ENCODE measurements around the gene TNFSF9. TPM values are rescaled to one million over a fixed set of nuclear protein-coding genes. Genes with fewer than 3 reads are reported as not detected.
"Not testable (repeated sequence)": the region's sequence is repeated elsewhere in the genome, so short reads cannot be mapped to it uniquely, and the experiment has no call there.

The TNFSF9 gene
- total RNA-seq, 2 donors from 2014 or later, result 2.6 TPM; not detected in 1

GRCh38 chr19:6499052-6499790 lies 31.6 kb upstream of the TNFSF9 start:
- WGBS, 2 donors, result 79 to 83% methylated on average over 17 of the region's 17 CpGs
- intact Hi-C loops (cut with DNase I), result no loop called here
- Histone ChIP-seq H3K27ac (no peak overlapping the region), H3K36me3 (replicated peaks in 1 of 2; ENCODE audit: insufficient read depth in 1 of 2, low read depth in 2 of 2) (no peaks in the 10 kb centered on the region), H3K4me1 (peaks cover 16% of the 10 kb centered on the region), H3K9me3 (no peaks in the 10 kb centered on the region), H3K27me3 (no peaks in the 10 kb centered on the region), H3K4me3 (no peak overlapping the region)
- no peak for ATAC-seq
- DNase-seq, result no peak
- no peak for TF ChIP-seq POLR2A (IDR thresholded peaks at IDR 0.05)
- no peak for TF ChIP-seq CTCF (IDR thresholded peaks at IDR 0.05)

DNA sequence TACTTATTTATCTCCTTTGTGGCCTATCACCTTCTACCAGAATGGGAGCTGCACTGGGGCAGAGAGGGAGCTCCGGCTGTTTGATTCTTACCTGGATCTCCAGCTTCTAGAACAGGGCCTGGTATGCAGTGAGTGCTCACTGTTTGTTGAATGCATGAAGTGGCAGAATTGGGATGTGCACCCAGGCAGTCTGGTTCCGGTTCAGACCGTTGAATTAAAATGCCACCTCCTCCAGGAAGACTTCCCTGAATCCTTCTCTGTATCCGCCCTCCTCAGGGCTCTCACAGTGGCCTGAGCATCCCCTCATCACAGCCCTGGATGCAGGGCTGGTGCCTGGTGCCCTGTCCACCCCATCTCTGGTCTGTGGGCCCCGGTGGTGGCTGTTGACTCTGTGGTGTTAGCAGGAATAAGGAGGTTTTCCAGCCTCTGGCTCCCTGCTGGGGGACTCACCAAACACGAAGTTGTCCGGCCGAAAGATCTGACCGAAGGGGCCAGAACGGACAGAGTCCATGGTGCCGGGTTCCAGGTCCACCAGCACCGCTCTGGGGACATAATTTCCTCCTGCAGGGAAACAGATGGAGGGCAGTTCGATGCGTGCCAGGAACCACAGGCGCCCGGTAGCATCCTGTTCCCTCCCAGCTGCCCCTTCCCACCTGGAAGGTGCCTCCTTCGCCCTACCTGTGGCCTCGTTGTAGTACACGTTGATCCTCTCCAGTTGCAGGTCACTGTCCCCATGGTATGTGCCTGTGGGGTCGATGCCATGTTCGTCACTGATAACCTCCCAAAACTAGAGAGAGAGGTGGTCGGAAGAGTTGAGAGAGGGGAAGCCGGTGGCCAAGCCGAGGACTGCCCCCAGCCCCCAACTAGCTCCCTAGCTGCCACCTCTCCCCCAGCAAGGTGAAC lies 29.7 kb upstream of the TNFSF9 start:
- Histone ChIP-seq H3K27ac (no peak overlapping the region), H3K4me3 (no peak overlapping the region), H3K36me3 (replicated peaks in 1 of 2; ENCODE audit: insufficient read depth in 1 of 2, low read depth in 2 of 2) (no peaks in the 10 kb centered on the region), H3K27me3 (no peaks in the 10 kb centered on the region), H3K4me1 (peaks cover 16% of the 10 kb centered on the region), H3K9me3 (no peaks in the 10 kb centered on the region)
- intact Hi-C loops (cut with DNase I), result no loop called here
- DNase-seq (no peak), ATAC-seq (no peak)
- TF ChIP-seq POLR2A (IDR thresholded peaks at IDR 0.05) (no peak), CTCF (IDR thresholded peaks at IDR 0.05) (no peak)
- 69 to 72% methylated on average over 7 to 24 of the region's 24 CpGs for WGBS, 2 donors

DNA sequence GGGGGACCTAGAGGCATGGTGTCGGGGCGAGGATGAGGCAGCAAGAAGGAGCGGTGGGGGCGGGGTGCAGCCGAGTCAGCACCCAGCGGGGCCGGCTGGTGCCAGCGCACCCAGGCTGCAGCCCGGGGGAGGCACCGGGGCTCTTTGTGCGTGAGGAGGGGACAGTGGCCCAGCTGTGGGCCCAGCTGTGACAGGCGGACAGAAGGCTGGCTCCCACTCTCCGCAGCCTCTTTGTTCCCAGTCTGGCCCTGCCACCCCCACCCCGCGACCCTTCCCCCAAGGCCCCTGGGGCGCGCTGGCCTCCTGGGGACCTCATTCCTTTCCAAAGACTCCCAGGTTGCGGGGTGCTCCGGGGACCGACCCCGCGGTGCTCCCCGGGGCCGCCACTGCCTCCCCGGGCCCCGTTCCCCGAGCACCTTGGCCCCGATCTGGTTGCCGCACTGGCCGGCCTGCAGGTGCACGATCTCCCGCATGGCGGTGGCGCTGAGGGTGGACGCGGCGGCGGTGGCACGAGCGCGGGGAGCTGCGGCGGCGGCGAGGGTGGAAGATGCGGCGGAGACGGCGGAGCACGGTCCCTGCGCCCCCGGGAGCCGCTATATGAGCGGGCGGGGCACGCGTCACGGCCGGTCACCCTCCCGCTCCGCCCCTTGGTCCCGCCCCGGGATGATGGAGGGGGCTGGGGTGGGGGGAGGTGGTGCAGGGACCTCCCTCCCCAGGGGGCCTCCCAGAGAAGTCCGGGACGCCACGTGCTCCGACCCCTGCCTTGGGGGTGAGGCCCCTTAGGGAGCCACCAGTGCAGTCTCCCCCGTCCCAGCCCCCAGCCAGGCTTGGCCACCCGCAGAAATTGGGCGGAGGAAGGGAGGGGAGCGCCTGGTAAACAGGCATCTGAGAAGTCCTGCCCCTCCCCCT lies 28.8 kb upstream of the TNFSF9 start, which contains the start of gene TUBB4A:
TSS of gene TUBB4A (minus strand) at position 570 of the 909 bp plus-strand sequence. CDS start at position 473, 97 bp downstream.
- peak within 1 kb of the TSS; percentile 26 to 34 for H3K4me3 ChIP-seq
- H3K36me3 ChIP-seq (replicated peaks in 1 of 2; ENCODE audit: insufficient read depth in 1 of 2, low read depth in 2 of 2), result no peaks in the 10 kb centered on the region
- H3K9me3 ChIP-seq, result no peaks in the 10 kb centered on the region
- intact Hi-C loops (cut with DNase I), result no loop called here
- H3K27ac ChIP-seq, result no peak within 1 kb of the TSS
- WGBS, 2 donors, result 0 to 2% methylated on average over 3 to 55 of the region's 71 CpGs
- peaks cover 16% of the 10 kb centered on the region for H3K4me1 ChIP-seq
- ATAC-seq (peak; percentile 55), DNase-seq (peak in 2 of 4 donors; percentile 31 to 46)
- H3K27me3 ChIP-seq, result no peaks in the 10 kb centered on the region
- TF ChIP-seq POLR2A (IDR thresholded peaks at IDR 0.05), result no peak
- TF ChIP-seq CTCF (IDR thresholded peaks at IDR 0.05), result peak in 2 of 7 experiments; percentile 16 to 29

DNA sequence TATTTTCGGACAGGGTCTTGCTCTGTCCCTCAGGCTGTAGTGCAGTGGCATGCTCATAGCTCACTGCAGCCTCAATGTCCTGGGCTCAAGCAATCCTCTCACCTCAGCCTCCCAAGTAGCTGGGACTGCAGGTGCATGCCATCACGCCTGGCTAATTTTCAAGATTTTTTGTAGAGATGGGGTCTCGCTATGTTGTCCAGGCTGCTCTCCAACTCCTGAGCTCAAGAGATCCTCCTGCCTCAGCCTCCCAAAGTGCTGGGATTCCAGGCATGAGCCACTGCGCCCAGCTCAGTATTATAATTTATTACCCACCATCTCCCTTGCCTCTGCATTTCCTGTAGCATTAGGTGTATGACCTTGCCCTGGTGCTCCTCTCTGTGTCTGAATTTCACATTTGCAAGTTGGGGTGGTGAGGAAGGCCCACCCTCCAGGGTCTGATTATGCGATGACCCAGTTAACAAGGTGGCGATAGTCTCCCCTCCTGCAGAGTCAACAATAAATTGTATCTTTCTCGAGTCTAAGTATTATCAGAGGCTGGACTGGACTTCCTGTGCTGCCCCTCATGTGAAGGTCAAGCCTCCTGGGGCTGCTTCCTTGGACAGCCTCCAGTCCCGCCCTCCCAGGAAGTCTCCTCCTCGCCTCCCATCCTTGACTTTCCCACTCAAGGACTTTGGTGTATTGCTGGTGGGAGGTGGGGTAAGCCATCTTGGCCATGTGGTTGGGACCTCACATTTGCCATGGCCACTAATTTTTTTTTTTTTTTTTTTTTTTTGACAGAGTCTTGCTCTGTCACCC lies 27.2 kb upstream of the TNFSF9 start:
- DNase-seq, result no peak
- WGBS, 2 donors, result 69 to 70% methylated on average over 9 of the region's 9 CpGs
- no peak for ATAC-seq
- H3K36me3 ChIP-seq (replicated peaks in 1 of 2; ENCODE audit: insufficient read depth in 1 of 2, low read depth in 2 of 2), result no peaks in the 10 kb centered on the region
- no peaks in the 10 kb centered on the region for H3K27me3 ChIP-seq
- peaks cover 22% of the 10 kb centered on the region for H3K4me1 ChIP-seq
- intact Hi-C loops (cut with DNase I), result no loop called here
- no peak overlapping the region for H3K27ac ChIP-seq
- H3K4me3 ChIP-seq, result no peak overlapping the region
- TF ChIP-seq POLR2A (IDR thresholded peaks at IDR 0.05), result no peak
- H3K9me3 ChIP-seq, result no peaks in the 10 kb centered on the region

- H3K4me3 ChIP-seq; intact Hi-C loops (cut with DNase I); H3K36me3 ChIP-seq (replicated peaks in 1 of 2; ENCODE audit: insufficient read depth in 1 of 2, low read depth in 2 of 2); ATAC-seq; H3K9me3 ChIP-seq; H3K27me3 ChIP-seq: not testable (repeated sequence)
- WGBS, 2 donors, result 81 to 84% methylated on average over 6 to 9 of the region's 9 CpGs
- Histone ChIP-seq H3K27ac (peak overlapping the region in 3 of 4 donors; percentile 82 to 90 (median 87)), H3K4me1 (peaks cover 22% of the 10 kb centered on the region)
- DNase-seq, result peak in 1 of 4 donors; percentile 28
These were observed 22.6 kb upstream of the TNFSF9 start for GRCh38 chr19:6508028-6508771.

All from body of pancreas (tissue), 4 donors.